ENCODE data around the gene GRID1.

- TF ChIP-seq GATA2 (IDR thresholded peaks at IDR 0.05; ENCODE audit: low read depth, low read length) (no peak), GATA3 (IDR thresholded peaks at IDR 0.05; ENCODE audit: low read depth, low read length) (no peak)
Observed at GRCh38 chr10:85874208-85874607, 492.4 kb downstream of the GRID1 start.

All from SH-SY5Y (cell line).